Ovary (tissue), 3 donors: ENCODE measurements around the gene F10.

Experiments
- CTCF ChIP-seq, 3 donors: fragments of 450-650 bp in 2 of 3; fragments of 200-600 bp in 1 of 3; IDR thresholded peaks; one replicate each; pipeline versions ENCODE4 v1.5.1 to v1.8.0; 2016 to 2022; ENCODE audit warnings: antibody characterized with exemption in 3 of 3, mild to moderate bottlenecking in 1 of 3
- EP300 ChIP-seq: sonication (generic); formaldehyde crosslinking; IDR thresholded peaks from one replicate; pipeline ENCODE4 v1.6.1; 2017; ENCODE audit warnings: antibody characterized with exemption
- POLR2A ChIP-seq: fragments of 450-650 bp; IDR thresholded peaks from one replicate; pipeline ENCODE4 v1.6.1; 2017; ENCODE audit warnings: antibody characterized with exemption, mild to moderate bottlenecking, moderate library complexity
- donor health status: DM: no; HTN: no; CAD: no.

DNA sequence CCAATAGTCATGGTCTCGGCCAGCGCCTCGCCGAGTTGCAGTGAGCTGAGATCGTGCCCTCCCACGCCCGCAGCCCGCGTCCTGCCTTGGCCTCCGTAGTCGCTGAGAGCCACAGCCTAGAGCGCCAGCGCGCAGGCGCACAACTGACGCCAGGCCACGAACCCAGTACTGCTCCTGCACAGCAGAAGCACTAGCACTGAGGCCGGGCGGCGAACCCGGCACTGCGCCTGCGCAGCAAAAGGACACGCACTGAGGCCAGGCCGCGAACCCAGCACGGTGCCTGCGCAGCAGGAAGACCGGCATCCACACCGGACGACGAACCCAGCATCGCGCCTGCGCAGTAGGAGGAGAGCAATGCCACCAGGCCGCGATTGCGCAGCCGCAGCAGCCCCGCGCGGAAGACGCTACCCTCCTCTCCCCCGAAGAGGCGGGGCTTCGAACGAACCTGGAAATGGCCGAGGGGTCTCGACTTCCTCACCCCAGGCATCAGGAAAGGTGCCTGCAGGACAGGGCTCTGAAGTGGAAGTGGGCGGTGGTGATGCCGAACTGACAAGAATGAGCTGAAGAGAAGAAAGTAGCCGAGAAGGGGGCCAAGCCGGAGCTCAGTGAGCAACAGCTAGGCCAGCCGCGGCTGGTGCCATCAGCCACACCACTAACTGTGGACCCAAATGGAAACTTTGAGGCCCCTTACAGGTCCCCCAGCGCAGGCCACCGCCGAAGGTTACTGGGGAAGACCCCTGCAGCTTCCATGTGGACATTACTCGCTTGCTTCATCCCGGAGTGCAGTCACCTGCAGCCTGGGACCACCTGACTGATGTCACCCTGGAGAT lies 7.5 kb downstream of the F10 start:
- TF ChIP-seq CTCF (IDR thresholded peaks at IDR 0.05) (no peak), POLR2A (no peak), EP300 (no peak)
